ENCODE results near the gene F2R. TPM values are rescaled to one million over a fixed set of nuclear protein-coding genes. Genes with fewer than 3 reads are reported as not detected.
"Not testable (repeated sequence)": the region's sequence is repeated elsewhere in the genome, so short reads cannot be mapped to it uniquely, and the experiment has no call there.

F2R gene
- total RNA-seq, 2 experiments from 2014 or later, result 7.5 to 7.9 TPM

GRCh38 chr5:76741506-76741905, 25.6 kb downstream of the F2R start:
- H3K27me3 Mint-ChIP-seq (ENCODE audit: low read depth); H3K4me3 Mint-ChIP-seq; POLR2A ChIA-PET; H3K27ac Mint-ChIP-seq; ATAC-seq; DNase-seq; H3K36me3 Mint-ChIP-seq (ENCODE audit: low read depth); H3K9me3 Mint-ChIP-seq (ENCODE audit: insufficient read depth): not testable (repeated sequence)
- peaks cover 40% of the 10 kb centered on the region for H3K4me1 Mint-ChIP-seq (ENCODE audit: low read depth)
- CTCF ChIA-PET, result interaction anchor here (0.8 to 8.1 kb wide), 3 partner anchors 14 to 33 kb away, joined by 4 to 78 read pairs (median 7); no protein-coding TSS in a partner anchor

- POLR2A ChIA-PET, result no interaction called here
These were observed 26.7 kb downstream of the F2R start for GRCh38 chr5:76742583-76742982.

GRCh38 chr5:76744632-76745031, 28.7 kb downstream of the F2R start:
- H3K4me3 Mint-ChIP-seq, result no peak overlapping the region
- no peaks in the 10 kb centered on the region for H3K9me3 Mint-ChIP-seq (ENCODE audit: insufficient read depth)
- CTCF ChIA-PET, result interaction anchor here (2.1 kb wide), 1 partner anchor 30 kb away, joined by 9 read pairs; no protein-coding TSS in a partner anchor
- ATAC-seq, result no peak
- POLR2A ChIA-PET, result no interaction called here
- DNase-seq, result no peak
- peaks cover 12% of the 10 kb centered on the region for H3K4me1 Mint-ChIP-seq (ENCODE audit: low read depth)
- peaks cover 6% of the 10 kb centered on the region for H3K27me3 Mint-ChIP-seq (ENCODE audit: low read depth)
- no peaks in the 10 kb centered on the region for H3K36me3 Mint-ChIP-seq (ENCODE audit: low read depth)
- no peak overlapping the region for H3K27ac Mint-ChIP-seq

More at GRCh38 chr5:76742583-76742982, 26.7 kb downstream of the F2R start:
- peaks cover 6% of the 10 kb centered on the region for H3K27me3 Mint-ChIP-seq (ENCODE audit: low read depth)
- ATAC-seq (no peak), DNase-seq (peak; percentile 12)
- H3K27ac Mint-ChIP-seq, result no peak overlapping the region
- CTCF ChIA-PET, result interaction anchor here (2.5 to 8.1 kb wide), 2 partner anchors 25 to 32 kb away, joined by 7 to 78 read pairs; no protein-coding TSS in a partner anchor
- no peak overlapping the region for H3K4me3 Mint-ChIP-seq
- no peaks in the 10 kb centered on the region for H3K36me3 Mint-ChIP-seq (ENCODE audit: low read depth)
- H3K4me1 Mint-ChIP-seq (ENCODE audit: low read depth), result peaks cover 33% of the 10 kb centered on the region
- no peaks in the 10 kb centered on the region for H3K9me3 Mint-ChIP-seq (ENCODE audit: insufficient read depth)

DNA sequence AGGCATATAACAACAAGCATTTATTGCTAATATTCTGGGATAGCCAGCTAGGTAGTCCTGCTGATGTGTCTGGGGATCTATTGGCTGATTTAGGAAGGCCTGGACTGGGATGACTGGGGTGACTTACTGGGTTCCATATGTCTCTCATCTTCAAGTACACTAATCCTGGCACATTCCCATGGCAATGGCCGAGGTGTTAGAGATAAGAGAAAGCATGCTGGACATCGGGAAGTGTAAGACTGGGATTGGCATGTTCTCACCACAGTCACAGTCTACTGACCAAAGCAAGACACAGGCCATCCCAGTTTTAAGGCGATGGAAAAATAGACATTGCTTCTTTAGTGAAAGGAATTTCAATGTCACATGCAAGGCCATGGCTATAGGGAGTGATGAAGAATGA, 29.7 kb downstream of the F2R start:
- Mint-ChIP-seq H3K4me3 (no peak overlapping the region), H3K4me1 (ENCODE audit: low read depth) (peaks cover 8% of the 10 kb centered on the region), H3K27me3 (ENCODE audit: low read depth) (peaks cover 12% of the 10 kb centered on the region), H3K9me3 (ENCODE audit: insufficient read depth) (no peaks in the 10 kb centered on the region), H3K36me3 (ENCODE audit: low read depth) (no peaks in the 10 kb centered on the region), H3K27ac (no peak overlapping the region)
- DNase-seq, result peak; percentile 8
- ChIA-PET CTCF (interaction anchor here (2.1 kb wide), 1 partner anchor 29 kb away, joined by 9 read pairs; no protein-coding TSS in a partner anchor), POLR2A (no interaction called here)
- no peak for ATAC-seq

- Mint-ChIP-seq H3K4me3 (no peak overlapping the region), H3K27ac (no peak overlapping the region), H3K36me3 (ENCODE audit: low read depth) (no peaks in the 10 kb centered on the region), H3K9me3 (ENCODE audit: insufficient read depth) (no peaks in the 10 kb centered on the region), H3K4me1 (ENCODE audit: low read depth) (no peaks in the 10 kb centered on the region), H3K27me3 (ENCODE audit: low read depth) (peaks cover 9% of the 10 kb centered on the region)
- ATAC-seq, result no peak
- DNase-seq, result no peak
- POLR2A ChIA-PET, result no interaction called here
- CTCF ChIA-PET, result interaction anchor here (1.6 to 2.5 kb wide), 2 partner anchors 8 to 28 kb away, joined by 4 to 17 read pairs; no protein-coding TSS in a partner anchor
These were observed 30.8 kb downstream of the F2R start for GRCh38 chr5:76746677-76747076.

DNA sequence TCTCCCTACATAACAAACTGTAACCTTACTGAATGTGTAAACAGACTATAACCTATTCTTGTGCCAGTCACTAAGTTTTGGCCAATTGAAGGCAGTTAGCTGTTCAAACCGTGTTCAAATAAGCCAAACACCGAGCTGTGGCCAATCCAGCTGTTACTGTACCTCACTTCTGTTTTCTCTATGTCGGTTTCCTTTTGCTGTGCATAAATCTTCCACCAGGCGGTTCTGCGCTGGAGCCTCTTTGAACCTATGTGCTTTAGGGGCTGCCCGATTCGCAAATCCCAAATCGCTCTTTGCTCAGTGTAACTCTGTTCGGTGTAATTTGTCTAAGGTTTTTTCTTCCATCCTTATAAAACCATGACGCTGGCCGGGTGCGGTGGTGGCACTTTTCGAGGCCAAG, 31.8 kb downstream of the F2R start:
- POLR2A ChIA-PET, result no interaction called here
- no peaks in the 10 kb centered on the region for H3K9me3 Mint-ChIP-seq (ENCODE audit: insufficient read depth)
- ATAC-seq (no peak), DNase-seq (peak; percentile 19)
- H3K27ac Mint-ChIP-seq, result no peak overlapping the region
- H3K36me3 Mint-ChIP-seq (ENCODE audit: low read depth), result no peaks in the 10 kb centered on the region
- no peak overlapping the region for H3K4me3 Mint-ChIP-seq
- CTCF ChIA-PET, result interaction anchor here (0.9 to 2.5 kb wide), 4 partner anchors 9 to 27 kb away, joined by 3 to 17 read pairs (median 4); no protein-coding TSS in a partner anchor
- no peaks in the 10 kb centered on the region for H3K4me1 Mint-ChIP-seq (ENCODE audit: low read depth)
- H3K27me3 Mint-ChIP-seq (ENCODE audit: low read depth), result peaks cover 14% of the 10 kb centered on the region

GRCh38 chr5:76751291-76751690, 35.4 kb downstream of the F2R start:
- Mint-ChIP-seq H3K36me3 (ENCODE audit: low read depth) (no peaks in the 10 kb centered on the region), H3K4me3 (no peak overlapping the region), H3K9me3 (ENCODE audit: insufficient read depth) (no peaks in the 10 kb centered on the region), H3K4me1 (ENCODE audit: low read depth) (no peaks in the 10 kb centered on the region), H3K27ac (no peak overlapping the region), H3K27me3 (ENCODE audit: low read depth) (peaks cover 14% of the 10 kb centered on the region)
- ChIA-PET CTCF (no interaction called here), POLR2A (no interaction called here)
- no peak for ATAC-seq
- peak; percentile 10 for DNase-seq

DNA sequence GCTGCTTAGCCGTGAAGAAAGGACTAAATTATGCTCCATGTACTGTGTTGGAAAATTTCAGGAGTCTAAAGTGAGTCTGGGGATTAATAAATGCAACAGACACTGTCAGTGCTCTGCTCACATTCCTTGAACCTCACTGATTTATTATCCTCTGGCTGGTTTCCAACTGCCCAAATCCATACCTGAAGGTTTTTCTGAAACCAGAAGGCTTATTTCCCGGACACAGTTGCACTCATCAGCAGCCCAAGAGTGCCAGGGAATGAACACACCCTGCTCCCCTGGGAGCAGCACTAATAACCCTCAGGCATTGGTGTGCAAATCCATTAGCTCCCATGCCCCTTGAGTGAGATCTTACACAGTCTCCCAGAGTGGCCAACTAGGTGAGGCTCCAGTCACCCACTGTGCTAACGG, 38.7 kb downstream of the F2R start:
- Mint-ChIP-seq H3K27me3 (ENCODE audit: low read depth) (peaks cover 16% of the 10 kb centered on the region), H3K4me1 (ENCODE audit: low read depth) (no peaks in the 10 kb centered on the region), H3K36me3 (ENCODE audit: low read depth) (no peaks in the 10 kb centered on the region), H3K27ac (no peak overlapping the region), H3K4me3 (no peak overlapping the region), H3K9me3 (ENCODE audit: insufficient read depth) (no peaks in the 10 kb centered on the region)
- CTCF ChIA-PET, result interaction anchor here (1.3 to 1.8 kb wide), 2 partner anchors 20 kb away, joined by 4 to 5 read pairs; no protein-coding TSS in a partner anchor
- DNase-seq (no peak), ATAC-seq (no peak)
- POLR2A ChIA-PET, result no interaction called here

- DNase-seq, result peak; percentile 18
These were observed 40.1 kb downstream of the F2R start for GRCh38 chr5:76755779-76756637.

GRCh38 chr5:76757049-76757448, 41.1 kb downstream of the F2R start:
- Mint-ChIP-seq H3K4me3 (no peak overlapping the region), H3K27ac (no peak overlapping the region), H3K36me3 (ENCODE audit: low read depth) (no peaks in the 10 kb centered on the region), H3K27me3 (ENCODE audit: low read depth) (peaks cover 11% of the 10 kb centered on the region), H3K4me1 (ENCODE audit: low read depth) (no peaks in the 10 kb centered on the region), H3K9me3 (ENCODE audit: insufficient read depth) (no peaks in the 10 kb centered on the region)
- ChIA-PET POLR2A (no interaction called here), CTCF (interaction anchor here (1.4 kb wide), 1 partner anchor 17 kb away, joined by 9 read pairs; no protein-coding TSS in a partner anchor)
- ATAC-seq (no peak), DNase-seq (no peak)

More at GRCh38 chr5:76755779-76756637, 40.1 kb downstream of the F2R start:
- Mint-ChIP-seq H3K27me3 (ENCODE audit: low read depth) (peaks cover 10% of the 10 kb centered on the region), H3K4me3 (no peak overlapping the region), H3K9me3 (ENCODE audit: insufficient read depth) (no peaks in the 10 kb centered on the region), H3K36me3 (ENCODE audit: low read depth) (no peaks in the 10 kb centered on the region), H3K27ac (no peak overlapping the region), H3K4me1 (ENCODE audit: low read depth) (no peaks in the 10 kb centered on the region)
- ATAC-seq, result no peak
- ChIA-PET POLR2A (no interaction called here), CTCF (interaction anchor here (0.6 to 1.4 kb wide), 3 partner anchors 18 to 268 kb away, joined by 3 to 9 read pairs (median 4); no protein-coding TSS in a partner anchor)

DNA sequence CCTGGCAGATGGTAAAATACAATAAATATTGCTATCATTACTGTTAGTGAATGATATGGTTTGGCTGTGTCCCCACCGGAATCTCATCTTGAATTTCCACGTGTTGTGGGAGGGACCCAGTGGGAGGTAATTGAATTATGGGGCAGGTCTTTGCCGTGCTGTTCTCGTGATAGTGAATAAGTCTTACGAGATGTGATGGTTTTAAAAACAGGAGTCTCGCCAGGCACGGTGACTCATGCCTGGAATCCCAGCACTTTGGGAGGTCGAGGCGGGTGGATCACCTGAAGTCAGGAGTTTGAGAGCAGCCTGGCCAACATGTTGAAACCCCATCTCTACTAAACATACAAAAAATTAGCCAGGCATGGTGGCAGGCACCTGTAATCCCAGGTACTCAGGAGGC, 45.2 kb downstream of the F2R start:
- H3K4me1 Mint-ChIP-seq (ENCODE audit: low read depth), result peaks cover 10% of the 10 kb centered on the region
- H3K9me3 Mint-ChIP-seq (ENCODE audit: insufficient read depth), result peaks cover 15% of the 10 kb centered on the region
- H3K27ac Mint-ChIP-seq; POLR2A ChIA-PET; H3K36me3 Mint-ChIP-seq (ENCODE audit: low read depth); DNase-seq; ATAC-seq; H3K27me3 Mint-ChIP-seq (ENCODE audit: low read depth); H3K4me3 Mint-ChIP-seq; CTCF ChIA-PET: not testable (repeated sequence)

GRCh38 chr5:76762484-76762883, 46.6 kb downstream of the F2R start:
- ATAC-seq, result no peak
- POLR2A ChIA-PET, result no interaction called here
- Mint-ChIP-seq H3K9me3 (ENCODE audit: insufficient read depth) (peaks cover 15% of the 10 kb centered on the region), H3K36me3 (ENCODE audit: low read depth) (peaks cover 9% of the 10 kb centered on the region), H3K4me3 (no peak overlapping the region), H3K27me3 (ENCODE audit: low read depth) (peaks cover 5% of the 10 kb centered on the region), H3K4me1 (ENCODE audit: low read depth) (peaks cover 10% of the 10 kb centered on the region), H3K27ac (no peak overlapping the region)
- CTCF ChIA-PET, result interaction anchor here (0.9 to 2.0 kb wide), 2 partner anchors 12 to 27 kb away, joined by 3 to 9 read pairs; no protein-coding TSS in a partner anchor
- no peak for DNase-seq

All from activated CD8-positive, alpha-beta T cell treated with anti-CD3 and anti-CD28 coated beads, Interleukin-2, amount 10 ng/mL, durations not matched to agents 7 days and 5 days (primary cell).